Urothelium cell line (cell line): ENCODE measurements around the gene IL13.
"Not testable (repeated sequence)": the region's sequence is repeated elsewhere in the genome, so short reads cannot be mapped to it uniquely, and the experiment has no call there.

Source experiments
- DNase-seq: peaks from one replicate; pipeline ENCODE4 v3.0.0; 2011; ENCODE audit warnings: low spot score, mixed read lengths
- FAIRE-seq: peaks from 2 replicates; lab custom pipeline; 2011; peaks lifted over from hg19 to GRCh38; lab: Jason Lieb, UNC

The IL13 gene

GRCh38 chr5:132657676-132658380, at the start of gene IL13:
Gene IL13 (plus strand): TSS chr5:132658173. CDS start chr5:132658187, 14 bp downstream.
- no peak for DNase-seq

DNA sequence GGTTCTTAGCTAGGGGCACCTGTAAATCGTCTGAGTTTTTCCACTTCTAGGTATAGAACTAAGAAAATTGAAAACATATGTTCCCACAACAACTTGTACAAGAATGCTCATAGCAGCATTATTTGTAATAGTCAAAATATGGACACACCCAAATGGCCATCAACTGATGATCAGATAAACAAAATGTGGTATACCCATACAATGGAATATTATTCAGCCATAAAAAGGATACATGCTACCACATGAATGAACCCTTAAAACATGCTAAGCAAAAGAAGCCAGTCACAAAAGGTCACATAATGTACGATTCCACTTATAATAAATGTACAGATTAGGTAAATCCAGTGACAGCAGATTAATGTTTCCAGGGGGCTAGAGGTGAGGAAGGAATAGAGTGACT, 46.0 kb upstream of the IL13 start:
- FAIRE-seq (no peak), DNase-seq (no peak)

More at GRCh38 chr5:132657676-132658380, at the start of gene IL13:
- no peak for FAIRE-seq

- FAIRE-seq: no peak
Measured at GRCh38 chr5:132612846-132613245, 45.1 kb upstream of the IL13 start.

GRCh38 chr5:132621699-132622098, 36.3 kb upstream of the IL13 start:
- DNase-seq (no peak), FAIRE-seq (no peak)

More at GRCh38 chr5:132612846-132613245, 45.1 kb upstream of the IL13 start:
- no peak for DNase-seq

GRCh38 chr5:132622608-132623007, 35.4 kb upstream of the IL13 start:
- DNase-seq (no peak), FAIRE-seq (no peak)

- FAIRE-seq (no peak), DNase-seq (no peak)
Measured at GRCh38 chr5:132627470-132627869, 30.5 kb upstream of the IL13 start.

DNA sequence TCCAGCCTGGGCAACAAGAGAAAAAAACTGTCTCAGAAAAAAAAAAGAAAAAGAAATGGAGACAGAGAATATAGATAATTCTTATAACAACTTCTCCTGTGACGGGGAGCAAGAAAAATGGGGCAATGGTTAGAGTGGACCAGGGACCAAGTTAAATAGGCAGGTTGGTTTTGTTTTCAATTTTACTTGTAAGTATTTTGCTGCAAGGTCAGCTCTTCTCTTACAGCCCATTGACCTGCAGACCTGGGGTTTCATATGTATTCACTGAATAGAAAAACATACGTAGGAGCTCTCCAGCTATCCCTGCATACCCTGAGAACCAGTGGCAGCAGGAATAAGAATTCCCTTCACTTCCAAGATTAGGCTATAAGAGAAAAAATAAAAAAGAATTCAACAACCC, 29.2 kb upstream of the IL13 start:
- no peak for FAIRE-seq
- DNase-seq: no peak

DNA sequence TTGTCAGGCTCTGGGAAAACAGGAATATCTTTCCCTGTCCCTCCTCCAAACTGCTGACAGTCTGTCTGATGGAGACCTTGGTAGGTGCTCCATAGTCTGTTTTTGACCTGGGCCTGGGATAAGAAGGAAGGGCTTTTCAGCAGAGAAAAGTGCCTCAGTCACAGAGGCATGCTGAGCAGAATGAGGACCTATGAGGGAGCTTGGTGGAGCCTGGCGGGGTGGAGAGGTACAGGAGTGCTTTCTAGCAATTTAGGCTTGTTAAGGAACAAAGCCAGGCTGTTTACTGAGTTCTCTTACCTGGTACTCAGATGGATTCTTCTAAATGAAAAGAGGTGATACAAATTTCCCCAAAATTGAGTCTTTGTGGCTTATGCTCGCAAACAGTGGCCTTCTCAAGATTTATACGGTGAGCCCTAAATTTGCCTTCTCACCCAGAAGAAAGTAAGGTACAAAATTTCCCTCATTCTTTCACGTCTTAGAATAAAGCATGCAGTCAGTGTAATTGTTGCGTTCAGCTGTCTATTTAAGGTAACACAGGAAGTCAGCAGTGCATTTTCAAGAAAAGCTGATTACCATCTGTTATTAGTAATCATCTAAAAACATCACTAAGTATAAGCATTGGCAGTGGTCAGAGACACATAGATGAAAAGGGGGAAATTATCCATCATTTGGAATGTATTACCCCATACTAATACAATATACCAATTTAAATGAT, 28.6 kb upstream of the IL13 start:
- DNase-seq: no peak
- no peak for FAIRE-seq

- not testable (repeated sequence) for DNase-seq, FAIRE-seq
Measured at GRCh38 chr5:132633587-132633986, 24.4 kb upstream of the IL13 start.

GRCh38 chr5:132635873-132636272, 22.1 kb upstream of the IL13 start:
- DNase-seq (no peak), FAIRE-seq (no peak)

DNA sequence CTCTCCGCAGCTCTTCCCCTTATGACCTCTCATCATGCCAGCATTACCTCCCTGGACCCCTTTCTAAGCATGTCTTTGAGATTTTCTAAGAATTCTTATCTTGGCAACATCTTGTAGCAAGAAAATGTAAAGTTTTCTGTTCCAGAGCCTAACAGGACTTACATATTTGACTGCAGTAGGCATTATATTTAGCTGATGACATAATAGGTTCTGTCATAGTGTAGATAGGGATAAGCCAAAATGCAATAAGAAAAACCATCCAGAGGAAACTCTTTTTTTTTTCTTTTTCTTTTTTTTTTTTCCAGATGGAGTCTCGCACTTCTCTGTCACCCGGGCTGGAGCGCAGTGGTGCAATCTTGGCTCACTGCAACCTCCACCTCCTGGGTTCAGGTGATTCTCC, 20.7 kb upstream of the IL13 start:
- DNase-seq (no peak), FAIRE-seq (no peak)

GRCh38 chr5:132639706-132640130, 18.3 kb upstream of the IL13 start:
- no peak for DNase-seq
- no peak for FAIRE-seq

GRCh38 chr5:132640613-132641012, 17.4 kb upstream of the IL13 start:
- DNase-seq (no peak), FAIRE-seq (no peak)

GRCh38 chr5:132641241-132641723, 16.7 kb upstream of the IL13 start:
- FAIRE-seq (no peak), DNase-seq (no peak)

GRCh38 chr5:132641841-132642240, 16.1 kb upstream of the IL13 start:
- FAIRE-seq (no peak), DNase-seq (no peak)

- no peak for DNase-seq
- no peak for FAIRE-seq
Measured at GRCh38 chr5:132644177-132644576, 13.8 kb upstream of the IL13 start.

- no peak for FAIRE-seq
- no peak for DNase-seq
Measured at GRCh38 chr5:132646583-132647266, 11.2 kb upstream of the IL13 start.

- DNase-seq (no peak), FAIRE-seq (no peak)
Measured at GRCh38 chr5:132647473-132647872, 10.5 kb upstream of the IL13 start.

DNA sequence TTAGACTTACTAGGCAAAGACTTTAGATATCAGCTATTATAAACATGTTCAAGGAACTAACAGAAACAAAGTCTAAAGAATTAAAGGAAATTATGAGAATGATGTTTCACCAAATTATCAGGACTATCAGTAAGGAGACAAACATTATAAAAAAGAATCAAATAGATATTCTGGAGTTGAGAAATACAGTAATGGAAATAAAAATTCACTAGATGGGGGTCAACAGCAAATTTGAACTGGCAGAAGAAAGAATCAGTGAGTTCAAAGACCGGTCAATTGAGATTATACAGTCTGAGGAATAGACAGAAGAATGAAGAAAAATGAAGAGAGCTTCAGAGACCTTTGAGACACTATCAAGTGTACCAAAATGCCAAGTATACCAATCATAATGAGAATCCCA, 9.6 kb upstream of the IL13 start:
- no peak for FAIRE-seq
- no peak for DNase-seq

DNA sequence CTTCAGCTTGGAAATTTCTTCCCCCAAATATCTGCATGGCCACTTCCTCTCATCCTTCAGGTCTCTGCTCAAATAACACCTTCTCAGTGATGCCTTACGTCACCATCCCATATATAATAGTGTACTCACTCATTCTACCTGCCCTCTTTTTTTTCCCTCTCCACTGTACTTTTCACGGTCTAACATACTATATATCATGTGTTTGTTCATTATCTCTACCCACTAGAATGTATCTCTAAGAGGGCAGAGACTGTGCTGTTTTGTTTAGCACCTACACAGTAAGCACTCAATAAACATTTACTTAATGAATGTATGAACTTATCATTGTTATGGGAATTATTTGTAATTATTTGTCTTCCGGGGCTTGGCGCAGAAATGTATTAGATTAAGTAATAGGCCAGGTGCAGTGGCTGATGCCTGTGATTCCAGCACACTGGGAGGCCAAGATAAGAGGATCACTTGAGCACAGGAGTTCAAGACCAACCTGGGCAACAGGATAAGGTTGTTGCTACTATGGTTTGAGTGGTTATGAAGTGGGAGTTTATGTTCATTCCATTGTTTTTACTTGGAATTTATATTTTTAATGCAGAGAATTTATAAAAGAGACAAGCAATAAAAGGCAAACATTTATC, 6.0 kb upstream of the IL13 start:
- FAIRE-seq: no peak

DNA sequence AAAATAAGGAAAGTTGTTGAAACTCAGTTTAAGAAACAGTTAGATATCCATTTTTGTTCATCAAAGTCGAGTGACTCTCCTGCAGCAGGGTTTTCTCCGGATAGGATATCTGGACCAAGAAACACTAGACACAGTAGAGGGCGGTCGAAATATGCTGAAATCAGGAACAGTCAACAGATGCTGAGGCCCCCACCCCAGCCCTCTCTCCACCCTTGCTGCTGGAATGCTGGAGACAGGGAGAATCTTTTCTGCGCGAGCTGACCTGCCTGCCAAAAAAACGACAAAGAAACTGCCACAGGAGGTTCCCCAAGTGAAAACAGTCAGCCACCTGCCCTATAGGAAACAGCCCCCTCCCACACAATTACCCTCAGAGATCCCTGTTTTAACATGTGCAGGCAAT, 4.3 kb upstream of the IL13 start:
- FAIRE-seq (no peak), DNase-seq (no peak)

More for the DNA sequence above, 6.0 kb upstream of the IL13 start:
- DNase-seq: no peak
